Gastrocnemius medialis (tissue), 4 donors: ENCODE results near the gene LGI1.

Experiments
- CTCF ChIP-seq, 5 experiments: fragments of 450-650 bp in 3 of 5; fragments of 200-600 bp in 2 of 5; sonication (generic) in 2 of 5; IDR thresholded peaks in 4 of 5; conservative IDR thresholded peaks in 1 of 5; 1 replicate in 4 of 5; 2 replicates in 1 of 5; pipeline ENCODE4 v1.5.1; 2016 to 2019; ENCODE audit warnings: antibody characterized with exemption in 5 of 5, mild to moderate bottlenecking in 3 of 5, moderate library complexity in 3 of 5
- POLR2A ChIP-seq, 2 donors: fragments of 450-650 bp; IDR thresholded peaks; one replicate each; pipeline ENCODE4 v1.6.1; 2017; ENCODE audit warnings: antibody characterized with exemption in 2 of 2, mild to moderate bottlenecking in 2 of 2, moderate library complexity in 2 of 2

- no peak for TF ChIP-seq CTCF (IDR thresholded peaks at IDR 0.05 in 4 of 5, conservative IDR thresholded peaks at IDR 0.05 in 1 of 5)
- no peak for TF ChIP-seq POLR2A (IDR thresholded peaks at IDR 0.05)
Measured at GRCh38 chr10:93751832-93752231, 5.9 kb upstream of the LGI1 start.
